ENCODE results near the gene RORC. TPM values are rescaled to one million over a fixed set of nuclear protein-coding genes. Genes with fewer than 3 reads are reported as not detected.

The RORC gene
- polyA plus RNA-seq, 1 of the 3 experiments (the other 2 are of a cell fraction) = not detected

- Histone ChIP-seq H3K79me2 (ENCODE audit: insufficient read depth) (no peaks in the 10 kb centered on the region), H3F3A (replicated peaks; ENCODE audit: insufficient read depth) (no peaks in the 10 kb centered on the region), H2AFZ (ENCODE audit: low read depth) (no peak overlapping the region), H3K4me3 (ENCODE audit: low read depth in 2 of 2, low read length in 1 of 2) (no peak overlapping the region), H3K27ac (ENCODE audit: low read depth in 2 of 2, low read length in 1 of 2) (no peak overlapping the region), H3K36me3 (replicated peaks in 1 of 2; ENCODE audit: control insufficient read depth in 1 of 2, insufficient read depth in 2 of 2, low read length in 1 of 2) (peaks cover 0 to under 1% of the 10 kb centered on the region in 2 experiments), H3K4me1 (ENCODE audit: control insufficient read depth in 1 of 2, insufficient read depth in 2 of 2, low read depth in 1 of 2, low read length in 1 of 2) (no peaks in the 10 kb centered on the region), H3K9me3 (no peaks in the 10 kb centered on the region), H3K27me3 (ENCODE audit: insufficient read depth) (no peaks in the 10 kb centered on the region), H3K9me2 (no peaks in the 10 kb centered on the region), H4K20me1 (ENCODE audit: insufficient read depth) (no peaks in the 10 kb centered on the region), H3K4me2 (no peak overlapping the region), H3K9ac (no peak overlapping the region)
- no peak for TF ChIP-seq TCF12 (IDR thresholded peaks at IDR 0.05)
- no peak for TF ChIP-seq USF2 (IDR thresholded peaks at IDR 0.05; ENCODE audit: borderline replicate concordance, low read depth, low read length)
- TF ChIP-seq FOSL2 (IDR thresholded peaks at IDR 0.05; ENCODE audit: borderline replicate concordance, low read depth) = no peak
- TF ChIP-seq POLR2AphosphoS5 (IDR thresholded peaks at IDR 0.05; ENCODE audit: low read depth, low read length) = no peak
- no peak for TF ChIP-seq TAF1 (IDR thresholded peaks at IDR 0.05; ENCODE audit: borderline replicate concordance, low read depth, low read length)
- no peak for TF ChIP-seq CHD2 (IDR thresholded peaks at IDR 0.05; ENCODE audit: low read length, partially characterized antibody)
- no peak for TF ChIP-seq MAX (IDR thresholded peaks at IDR 0.05; ENCODE audit: low read depth)
- TF ChIP-seq ELF1 (IDR thresholded peaks at IDR 0.05) = no peak
- no peak for TF ChIP-seq RCOR1 (IDR thresholded peaks at IDR 0.05; ENCODE audit: low read length)
- TF ChIP-seq USF1 (IDR thresholded peaks at IDR 0.05; ENCODE audit: borderline replicate concordance, low read depth) = no peak
- no peak for TF ChIP-seq FOXM1 (IDR thresholded peaks at IDR 0.05; ENCODE audit: low read depth)
- TF ChIP-seq NFIC (IDR thresholded peaks at IDR 0.05; ENCODE audit: borderline replicate concordance) = no peak
- no peak for TF ChIP-seq GABPA (IDR thresholded peaks at IDR 0.05; ENCODE audit: low read depth)
- 78% methylated on average over 3 of the region's 3 CpGs for WGBS (ENCODE audit: low lambda C conversion rate)
- ChIA-PET POLR2A (no interaction called here), CTCF (interaction anchor here (0.7 to 1.2 kb wide), 2 partner anchors 13 to 32 kb away, joined by 3 read pairs; no protein-coding TSS in a partner anchor)
- DNase-seq = no peak
These were observed 36.9 kb upstream of the RORC start for GRCh38 chr1:151868486-151868885.

- Histone ChIP-seq H2AFZ (ENCODE audit: low read depth) (no peak overlapping the region), H4K20me1 (ENCODE audit: insufficient read depth) (no peaks in the 10 kb centered on the region), H3K79me2 (ENCODE audit: insufficient read depth) (no peaks in the 10 kb centered on the region), H3K36me3 (replicated peaks in 1 of 2; ENCODE audit: control insufficient read depth in 1 of 2, insufficient read depth in 2 of 2, low read length in 1 of 2) (no peaks in the 10 kb centered on the region), H3K4me3 (ENCODE audit: low read depth in 2 of 2, low read length in 1 of 2) (no peak overlapping the region), H3K4me1 (ENCODE audit: control insufficient read depth in 1 of 2, insufficient read depth in 2 of 2, low read depth in 1 of 2, low read length in 1 of 2) (no peaks in the 10 kb centered on the region), H3F3A (replicated peaks; ENCODE audit: insufficient read depth) (no peaks in the 10 kb centered on the region), H3K4me2 (no peak overlapping the region), H3K27ac (ENCODE audit: low read depth in 2 of 2, low read length in 1 of 2) (no peak overlapping the region), H3K9me2 (no peaks in the 10 kb centered on the region), H3K27me3 (ENCODE audit: insufficient read depth) (no peaks in the 10 kb centered on the region), H3K9me3 (no peaks in the 10 kb centered on the region), H3K9ac (no peak overlapping the region)
- CTCF ChIA-PET = interaction anchor here (0.7 to 1.2 kb wide), 2 partner anchors 14 to 32 kb away, joined by 3 read pairs; no protein-coding TSS in a partner anchor
- TF ChIP-seq CTCF (IDR thresholded peaks at IDR 0.05) (no peak), SIN3A (IDR thresholded peaks at IDR 0.05; ENCODE audit: borderline replicate concordance, low read depth, low read length) (no peak), YY1 (IDR thresholded peaks at IDR 0.05; ENCODE audit: low read depth) (no peak), FOSL2 (IDR thresholded peaks at IDR 0.05; ENCODE audit: borderline replicate concordance, low read depth) (0 out of 2 replicates have a peak, but pooled peaks have one; percentile 3)
- DNase-seq = no peak
- WGBS (ENCODE audit: low lambda C conversion rate) = 68% methylated on average over 7 of the region's 7 CpGs
- POLR2A ChIA-PET = no interaction called here
These were observed 36.3 kb upstream of the RORC start for GRCh38 chr1:151867765-151868411.

Measured in SK-N-SH (cell line).